Astrocyte (in vitro differentiated cells and primary cell): ENCODE data around the gene SPOPL. TPM values are rescaled to one million over a fixed set of nuclear protein-coding genes. Genes with fewer than 3 reads are reported as not detected.

Experiments used
- DNase-seq: peaks from one replicate; pipeline ENCODE4 v3.0.0-alpha.2; 2010; ENCODE audit warnings: low read depth
- FAIRE-seq: peaks from 2 replicates; lab custom pipeline; 2011; peaks lifted over from hg19 to GRCh38; lab: Jason Lieb, UNC
- H2AFZ ChIP-seq: 2 replicates; pipeline ENCODE4 v1.6.0; 2012; ENCODE audit warnings: low read depth, low read length, inconsistent platforms
- H3K27ac ChIP-seq: 2 replicates; pipeline ENCODE4 v1.5.1; 2011; ENCODE audit warnings: low read depth, low read length, inconsistent platforms
- H3K27me3 ChIP-seq: 2 replicates; pipeline ENCODE4 v1.6.0; 2011; ENCODE audit warnings: low read length, inconsistent platforms; ENCODE audit not compliant: insufficient read depth
- H3K36me3 ChIP-seq: 2 replicates; pipeline ENCODE4 v1.5.1; 2011; ENCODE audit warnings: low read length, inconsistent platforms; ENCODE audit not compliant: insufficient read depth
- H3K4me1 ChIP-seq: 2 replicates; pipeline ENCODE4 v1.5.1; 2011; ENCODE audit warnings: low read length, inconsistent platforms; ENCODE audit not compliant: insufficient read depth
- H3K4me2 ChIP-seq: 2 replicates; pipeline ENCODE4 v1.6.0; 2012; ENCODE audit warnings: low read length, inconsistent platforms
- H3K4me3 ChIP-seq: 2 replicates; pipeline ENCODE4 v1.5.1; 2011; ENCODE audit warnings: low read depth, mild to moderate bottlenecking, low read length, inconsistent platforms; ENCODE audit not compliant: insufficient read depth
- H3K79me2 ChIP-seq: 2 replicates; pipeline ENCODE4 v1.6.0; 2012; ENCODE audit warnings: mild to moderate bottlenecking, low read length, inconsistent platforms; ENCODE audit not compliant: insufficient read depth
- H3K9ac ChIP-seq: 2 replicates; pipeline ENCODE4 v1.6.0; 2012; ENCODE audit warnings: mild to moderate bottlenecking, low read length, inconsistent platforms
- H3K9me3 ChIP-seq: 2 replicates; pipeline ENCODE4 v1.5.1; 2012; ENCODE audit warnings: low read depth, mild to moderate bottlenecking, low read length, inconsistent platforms; ENCODE audit not compliant: insufficient read depth
- H4K20me1 ChIP-seq: 2 replicates; pipeline ENCODE4 v1.6.0; 2012; ENCODE audit warnings: low read length, inconsistent platforms; ENCODE audit not compliant: insufficient read depth
- H3K27ac Mint-ChIP-seq: one replicate; pipeline ENCODE4 v1.8.0; 2021; ENCODE audit warnings: mild to moderate bottlenecking, mixed read lengths; ENCODE audit not compliant: unreplicated experiment
- H3K27me3 Mint-ChIP-seq: one replicate; pipeline ENCODE4 v1.8.0; 2021; ENCODE audit warnings: low read depth, mixed read lengths; ENCODE audit not compliant: unreplicated experiment
- H3K36me3 Mint-ChIP-seq: one replicate; pipeline ENCODE4 v1.8.0; 2021; ENCODE audit warnings: low read depth, mixed read lengths; ENCODE audit not compliant: unreplicated experiment
- H3K4me1 Mint-ChIP-seq: one replicate; pipeline ENCODE4 v1.8.0; 2021; ENCODE audit warnings: low read depth, mixed read lengths; ENCODE audit not compliant: unreplicated experiment
- H3K4me3 Mint-ChIP-seq: one replicate; pipeline ENCODE4 v1.8.0; 2021; ENCODE audit warnings: mild to moderate bottlenecking, moderate library complexity, mixed read lengths; ENCODE audit not compliant: unreplicated experiment
- H3K9me3 Mint-ChIP-seq: one replicate; pipeline ENCODE4 v1.8.0; 2021; ENCODE audit warnings: mild to moderate bottlenecking, mixed read lengths; ENCODE audit not compliant: unreplicated experiment
- CTCF ChIP-seq: IDR thresholded peaks from 2 replicates; pipeline ENCODE4 v1.5.1; 2011; ENCODE audit warnings: low read depth, mild to moderate bottlenecking, inconsistent platforms, low read length, moderate library complexity; ENCODE audit not compliant: insufficient read depth
- EZH2 ChIP-seq: IDR thresholded peaks from 2 replicates; pipeline ENCODE4 v1.6.1; 2012; ENCODE audit warnings: mild to moderate bottlenecking, low read length, inconsistent platforms; ENCODE audit not compliant: insufficient read depth
- total RNA-seq: library from RNA; stranded (reverse); gene quantifications from 2 replicates; pipeline ENCODE4 v1.2.1, GENCODE V29; 2021

The SPOPL gene
- total RNA-seq, 1 donor from 2014 or later = 23.2 TPM

DNA sequence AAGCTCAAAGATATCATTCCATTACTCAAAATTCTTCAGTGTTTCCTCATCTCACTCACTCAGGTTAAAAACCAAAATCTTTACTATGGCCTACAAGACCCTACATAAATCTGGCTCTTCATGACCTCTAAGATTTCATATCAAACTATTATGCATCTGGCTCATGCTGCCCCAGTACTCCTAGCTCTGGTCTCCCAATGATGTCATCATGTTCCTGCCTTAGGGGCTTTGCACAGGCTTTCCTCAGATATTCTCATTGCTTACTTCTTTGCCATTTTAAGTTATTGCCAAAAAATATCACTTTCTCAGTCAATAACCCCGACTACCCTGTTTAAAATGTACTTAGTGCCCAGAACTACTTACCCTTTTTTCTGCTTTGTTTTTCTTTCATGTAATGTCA lies 33.0 kb upstream of the SPOPL start:
- no peak overlapping the region for H3K4me3 Mint-ChIP-seq
- no peak for FAIRE-seq

GRCh38 chr2:138469411-138469810 lies 32.2 kb upstream of the SPOPL start:
- no peak for TF ChIP-seq CTCF
- no peak for TF ChIP-seq EZH2
- no peak overlapping the region for H3K4me3 Mint-ChIP-seq
- Histone ChIP-seq H3K27me3 (no peaks in the 10 kb centered on the region), H3K4me1 (no peaks in the 10 kb centered on the region), H4K20me1 (no peaks in the 10 kb centered on the region), H3K36me3 (no peaks in the 10 kb centered on the region), H3K4me3 (no peak overlapping the region), H2AFZ (no peak overlapping the region), H3K79me2 (no peaks in the 10 kb centered on the region), H3K9me3 (no peaks in the 10 kb centered on the region), H3K27ac (no peak overlapping the region), H3K4me2 (no peak overlapping the region), H3K9ac (no peak overlapping the region)
- H3K27me3 Mint-ChIP-seq = no peaks in the 10 kb centered on the region
- DNase-seq (no peak), FAIRE-seq (no peak)
- no peak overlapping the region for H3K27ac Mint-ChIP-seq
- no peaks in the 10 kb centered on the region for H3K36me3 Mint-ChIP-seq
- no peaks in the 10 kb centered on the region for H3K4me1 Mint-ChIP-seq
- peaks cover 6% of the 10 kb centered on the region for H3K9me3 Mint-ChIP-seq

More for the DNA sequence above, 33.0 kb upstream of the SPOPL start:
- H3K36me3 ChIP-seq = no peaks in the 10 kb centered on the region
- DNase-seq = no peak
- H3K4me2 ChIP-seq = no peak overlapping the region
- no peaks in the 10 kb centered on the region for H3K27me3 ChIP-seq
- Mint-ChIP-seq H3K27me3 (no peaks in the 10 kb centered on the region), H3K9me3 (peaks cover 8% of the 10 kb centered on the region), H3K36me3 (no peaks in the 10 kb centered on the region), H3K4me1 (no peaks in the 10 kb centered on the region), H3K27ac (no peak overlapping the region)
- no peak overlapping the region for H3K9ac ChIP-seq
- H3K4me3 ChIP-seq = no peak overlapping the region
- no peak overlapping the region for H2AFZ ChIP-seq
- H3K4me1 ChIP-seq = no peaks in the 10 kb centered on the region
- no peaks in the 10 kb centered on the region for H4K20me1 ChIP-seq
- H3K79me2 ChIP-seq = no peaks in the 10 kb centered on the region
- no peaks in the 10 kb centered on the region for H3K9me3 ChIP-seq
- TF ChIP-seq EZH2 (no peak), CTCF (no peak)
- H3K27ac ChIP-seq = no peak overlapping the region

- H3K27ac ChIP-seq = no peak overlapping the region
- no peak overlapping the region for H3K9ac ChIP-seq
- H3K4me2 ChIP-seq = no peak overlapping the region
- Mint-ChIP-seq H3K4me3 (no peak overlapping the region), H3K36me3 (no peaks in the 10 kb centered on the region), H3K9me3 (peaks cover 4% of the 10 kb centered on the region), H3K4me1 (peaks cover 1% of the 10 kb centered on the region), H3K27ac (no peak overlapping the region), H3K27me3 (no peaks in the 10 kb centered on the region)
- no peaks in the 10 kb centered on the region for H4K20me1 ChIP-seq
- DNase-seq (no peak), FAIRE-seq (no peak)
- H3K4me3 ChIP-seq = no peak overlapping the region
- no peaks in the 10 kb centered on the region for H3K9me3 ChIP-seq
- H3K4me1 ChIP-seq = no peaks in the 10 kb centered on the region
- no peaks in the 10 kb centered on the region for H3K27me3 ChIP-seq
- no peaks in the 10 kb centered on the region for H3K36me3 ChIP-seq
- no peak overlapping the region for H2AFZ ChIP-seq
- no peaks in the 10 kb centered on the region for H3K79me2 ChIP-seq
- TF ChIP-seq EZH2 (no peak), CTCF (no peak)
Measured at GRCh38 chr2:138470941-138471340, 30.6 kb upstream of the SPOPL start.
